ENCODE results near the gene LMCD1. TPM values are rescaled to one million over a fixed set of nuclear protein-coding genes. Genes with fewer than 3 reads are reported as not detected.

The LMCD1 gene
- total and polyA plus RNA-seq, 2 of the 4 experiments (the other 2 are of a cell fraction) = 50.0 to 53.8 TPM

DNA sequence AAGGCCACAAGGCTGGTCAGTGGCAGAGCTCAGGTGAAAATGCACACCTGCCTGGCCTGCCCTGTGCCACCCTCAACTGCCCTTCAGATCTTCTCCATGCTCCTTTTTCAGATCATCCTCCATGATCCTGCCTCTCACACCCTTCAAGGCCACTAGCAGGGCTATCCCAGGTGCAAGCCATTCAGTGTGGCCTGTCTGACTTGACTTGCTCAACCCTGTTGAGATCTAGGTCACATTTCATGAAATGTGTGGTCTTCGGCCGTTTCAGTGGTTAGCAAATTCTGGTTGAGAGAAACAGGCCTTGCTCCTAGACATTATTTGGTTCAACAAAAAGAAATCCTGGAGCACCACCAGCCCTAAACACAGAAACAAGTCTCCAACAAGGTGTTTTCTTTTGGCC lies 26.6 kb upstream of the LMCD1 start:
- Histone ChIP-seq H2BK120ac (ENCODE audit: low read depth, low read length) (no peak overlapping the region), H4K91ac (ENCODE audit: insufficient read depth, low read depth, low read length) (no peak overlapping the region), H3K4me1 (ENCODE audit: control insufficient read depth, insufficient read depth, low read length) (no peaks in the 10 kb centered on the region), H3K79me1 (ENCODE audit: low read depth in 1 of 2, low read length in 2 of 2) (no peaks in the 10 kb centered on the region), H3K27ac (ENCODE audit: insufficient read depth, low read length) (no peak overlapping the region), H4K5ac (ENCODE audit: low read depth, low read length) (no peak overlapping the region), H3K14ac (replicated peaks; ENCODE audit: low read depth, low read length) (no peak overlapping the region), H3K36me3 (ENCODE audit: control insufficient read depth, insufficient read depth, low read length) (no peaks in the 10 kb centered on the region), H3K4ac (ENCODE audit: low read depth, low read length) (no peak overlapping the region), H3K27me3 (ENCODE audit: control insufficient read depth, insufficient read depth, low read length) (no peaks in the 10 kb centered on the region), H3K4me3 (ENCODE audit: insufficient read depth, low read depth, low read length) (no peak overlapping the region), H3K18ac (ENCODE audit: low read depth, low read length) (no peak overlapping the region), H2AK9ac (replicated peaks; ENCODE audit: low read depth, low read length, poor library complexity) (no peak overlapping the region), H3K9me1 (ENCODE audit: insufficient read depth, low read length) (no peaks in the 10 kb centered on the region), H3K56ac (ENCODE audit: extremely low read depth, insufficient read depth, low read length) (no peak overlapping the region), H2AK5ac (ENCODE audit: low read depth, low read length) (no peak overlapping the region), H2BK15ac (ENCODE audit: low read depth, low read length) (no peak overlapping the region), H2BK5ac (ENCODE audit: low read depth, low read length, poor library complexity, severe bottlenecking) (no peak overlapping the region), H2AFZ (replicated peaks; ENCODE audit: low read length, poor library complexity) (no peak overlapping the region), H3K23ac (ENCODE audit: low read depth, low read length) (no peak overlapping the region), H3K4me2 (ENCODE audit: low read depth, low read length) (no peak overlapping the region), H3K9ac (ENCODE audit: low read depth, low read length) (no peak overlapping the region), H4K20me1 (ENCODE audit: insufficient read depth, low read length) (no peaks in the 10 kb centered on the region), H4K8ac (ENCODE audit: low read depth in 2 of 2, low read length in 2 of 2) (no peak overlapping the region), H2BK20ac (ENCODE audit: low read depth, low read length) (no peak overlapping the region), H3K9me3 (ENCODE audit: control insufficient read depth, insufficient read depth, low read length) (no peaks in the 10 kb centered on the region)
- BruUV-seq (replicated peaks) = no TSS peak
- CTCF ChIA-PET = no interaction called here
- dilution Hi-C loops (cut with HindIII; ENCODE audit: low sequenced_read_pairs, unreplicated experiment) (no loop called here), intact Hi-C loops (cut with micrococcal nuclease) (no loop called here), in situ Hi-C loops (cut with MboI; ENCODE audit: low sequenced_read_pairs) (loop anchor here (25.0 kb wide), 1 partner anchor 862 kb away; no protein-coding TSS in a partner anchor)
- DNase-seq (no peak), ATAC-seq (ENCODE audit: low read depth) (no peak)
- no peak for TF ChIP-seq MXI1 (IDR thresholded peaks at IDR 0.05; ENCODE audit: borderline replicate concordance, low read depth, low read length)
- no peak for TF ChIP-seq RFX5 (IDR thresholded peaks at IDR 0.05; ENCODE audit: low read depth, low read length)
- TF ChIP-seq MAFK (IDR thresholded peaks at IDR 0.05; ENCODE audit: low read depth, low read length) = no peak
- no peak for TF ChIP-seq CEBPB (IDR thresholded peaks at IDR 0.05; ENCODE audit: low read depth, low read length)
- POLR2A ChIA-PET (ENCODE audit: unreplicated experiment) = no interaction called here
- WGBS, 2 experiments (ENCODE audit: extremely low coverage in 2 of 2, insufficient read length in 1 of 2) = no CpG with 5 or more reads among the region's 2 CpGs

All from IMR-90 (cell line).